ENCODE data around the gene CSNK1D.

The CSNK1D gene

GRCh38 chr17:82309656-82310570 is 36.4 kb upstream of the CSNK1D start:
- DNase-seq = no peak

GRCh38 chr17:82305727-82306300 is 32.3 kb upstream of the CSNK1D start:
- DNase-seq = no peak

GRCh38 chr17:82304826-82305726 is 31.6 kb upstream of the CSNK1D start:
- no peak for DNase-seq

- DNase-seq = no peak
Measured at GRCh38 chr17:82303944-82304808, 30.7 kb upstream of the CSNK1D start.

GRCh38 chr17:82302991-82303943 is 29.8 kb upstream of the CSNK1D start:
- no peak for DNase-seq

GRCh38 chr17:82302568-82302963 is 29.1 kb upstream of the CSNK1D start:
- no peak for DNase-seq

GRCh38 chr17:82301916-82302567 is 28.5 kb upstream of the CSNK1D start:
- DNase-seq = no peak

- no peak for DNase-seq
Measured at GRCh38 chr17:82301300-82301915, 27.9 kb upstream of the CSNK1D start.

- DNase-seq = no peak
Measured at GRCh38 chr17:82300707-82301270, 27.3 kb upstream of the CSNK1D start.

GRCh38 chr17:82300228-82300627 is 26.7 kb upstream of the CSNK1D start:
- DNase-seq = no peak

GRCh38 chr17:82299452-82299851 is 26.0 kb upstream of the CSNK1D start:
- DNase-seq = no peak

GRCh38 chr17:82298538-82299421 is 25.3 kb upstream of the CSNK1D start:
- no peak for DNase-seq

GRCh38 chr17:82297714-82298537 is 24.4 kb upstream of the CSNK1D start:
- peak; percentile 56 for DNase-seq

GRCh38 chr17:82297280-82297713 is 23.8 kb upstream of the CSNK1D start:
- peak; percentile 46 for DNase-seq

GRCh38 chr17:82296511-82297279 is 23.2 kb upstream of the CSNK1D start:
- DNase-seq = no peak

GRCh38 chr17:82295472-82295814 is 21.9 kb upstream of the CSNK1D start:
- no peak for DNase-seq

Data from GOT3 (cell line).